C4-2B (cell line): ENCODE data around the gene HOXA10.

Experiments
- CTCF ChIP-seq: fragments of 450-650 bp; conservative IDR thresholded peaks from 2 replicates; pipeline ENCODE4 v1.5.1; 2017; ENCODE audit warnings: mild to moderate bottlenecking
- ZFX ChIP-seq: fragments of 450-650 bp; IDR thresholded peaks from 2 replicates; pipeline ENCODE4 v1.6.1; 2017

GRCh38 chr7:27131390-27131819 lies 42.7 kb downstream of the HOXA10 start:
- TF ChIP-seq CTCF = no peak
- no peak for TF ChIP-seq ZFX
